ENCODE measurements around the gene OTUD5.

The OTUD5 gene

DNA sequence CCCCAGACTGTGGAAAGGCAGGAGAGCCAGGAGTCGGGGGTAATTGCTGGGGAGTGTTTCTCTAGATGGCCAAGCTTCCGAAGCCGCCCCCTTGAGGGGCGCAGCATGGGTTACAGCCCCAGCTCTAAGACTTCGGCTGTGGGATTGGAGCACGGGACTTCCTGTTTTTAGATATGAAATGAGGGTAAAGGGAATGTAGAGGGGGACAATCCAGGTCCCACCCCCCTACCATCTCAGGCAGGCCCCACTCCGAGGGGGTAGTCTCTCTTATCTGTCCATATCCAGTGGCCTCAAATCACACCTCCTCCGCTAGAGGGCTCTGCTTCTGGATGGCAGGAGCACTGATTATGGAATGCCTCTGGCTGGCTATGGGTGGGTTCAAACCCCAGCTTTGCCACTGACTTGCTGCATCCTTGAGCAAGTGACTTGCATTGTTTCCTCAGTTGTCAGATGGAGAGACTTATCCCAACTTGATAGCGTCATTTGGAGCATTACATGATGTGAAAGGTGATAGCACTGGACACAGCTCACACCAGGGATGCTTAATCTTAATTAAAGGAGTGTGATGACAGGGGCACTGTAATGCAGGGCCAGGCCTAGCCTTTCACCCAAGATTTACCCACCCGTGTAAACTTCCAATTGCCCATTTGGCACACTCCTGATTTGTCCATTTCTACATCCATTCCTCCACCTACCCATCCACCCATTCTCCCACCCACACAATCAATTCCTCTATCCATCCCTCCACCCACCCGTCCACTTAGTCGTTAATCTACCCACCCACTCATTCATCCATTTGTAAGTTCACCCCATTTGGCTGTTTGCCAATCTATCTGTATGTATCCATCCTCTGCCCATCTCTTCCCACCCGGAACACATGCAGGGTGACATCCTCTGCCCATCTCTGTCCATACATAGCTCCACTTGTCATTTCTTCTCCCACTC is 15.1 kb upstream of the OTUD5 start:
- DNase-seq: peak; percentile 21 to 47

DNA sequence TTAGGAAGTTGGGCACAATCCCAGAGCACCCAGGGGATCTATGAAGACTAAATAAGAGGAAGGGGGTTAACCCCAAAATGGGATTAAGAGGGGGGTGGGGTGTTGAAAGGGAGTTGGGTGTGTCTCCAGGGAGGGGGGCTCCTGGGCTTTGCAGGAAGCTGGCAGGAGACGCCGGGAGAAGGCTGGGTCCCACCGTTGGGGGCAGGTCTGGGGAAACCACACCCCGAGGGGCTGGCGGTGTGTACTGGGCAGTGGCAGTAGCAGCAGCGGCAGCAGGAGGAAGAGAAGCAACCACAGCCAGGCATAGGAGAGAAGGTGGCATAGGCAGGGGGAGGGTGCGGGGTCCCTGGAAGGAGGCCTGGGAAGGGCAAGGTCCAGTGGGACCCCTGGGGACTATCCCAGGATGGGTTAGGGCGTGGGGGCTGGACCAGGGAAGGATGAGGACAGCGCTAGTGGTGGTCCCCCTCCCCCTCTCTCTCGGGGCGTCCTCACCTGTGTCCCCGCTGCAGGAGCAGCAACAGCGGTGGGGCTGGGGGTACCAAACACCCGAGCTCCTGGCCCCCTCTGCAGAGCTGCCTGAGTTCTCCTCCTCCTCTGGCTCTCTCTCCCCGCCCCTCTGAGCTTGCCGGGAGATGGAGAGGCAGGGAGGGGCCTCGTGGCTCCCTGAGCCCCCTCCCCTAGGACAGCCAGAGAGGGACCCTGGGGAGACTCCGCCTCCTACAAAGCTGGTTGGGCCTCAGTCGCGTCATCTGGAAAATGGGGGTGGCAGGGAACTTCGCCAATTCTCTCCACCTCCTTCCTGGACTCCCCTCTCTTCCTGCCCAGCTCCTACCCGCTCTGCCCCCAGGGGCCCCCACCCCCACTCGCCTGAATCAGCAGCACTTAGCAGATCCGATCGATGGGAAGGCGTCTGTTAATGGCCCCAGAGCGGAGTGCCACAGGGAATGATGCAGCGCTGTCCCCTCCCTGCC is 14.1 kb upstream of the OTUD5 start, which contains the start of gene KCND1:
TSS of gene KCND1 (minus strand) at position 596 of the 971 bp plus-strand sequence. CDS start 1,573 bp downstream, outside the sequence.
- no peak for DNase-seq

DNA sequence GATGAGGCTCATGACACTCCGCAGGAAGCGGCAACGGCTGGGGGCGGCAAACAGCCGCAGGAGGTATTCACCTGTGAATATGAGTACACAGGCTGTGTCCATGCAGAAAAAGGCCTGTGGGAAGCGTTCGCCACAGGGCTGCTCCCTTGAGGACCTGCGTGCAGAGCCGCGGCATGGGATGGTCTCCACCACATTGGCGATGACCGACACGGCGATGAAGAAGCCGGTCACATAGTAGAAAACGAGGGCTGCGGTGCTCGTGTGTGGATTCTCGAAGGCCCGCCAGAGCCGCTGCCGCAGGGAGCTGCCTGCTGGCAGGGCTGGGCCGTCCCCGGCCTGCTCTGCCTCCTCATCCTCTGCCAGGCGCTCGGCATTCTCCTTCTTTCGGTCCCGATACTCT is 12.1 kb upstream of the OTUD5 start:
- DNase-seq: no peak

DNA sequence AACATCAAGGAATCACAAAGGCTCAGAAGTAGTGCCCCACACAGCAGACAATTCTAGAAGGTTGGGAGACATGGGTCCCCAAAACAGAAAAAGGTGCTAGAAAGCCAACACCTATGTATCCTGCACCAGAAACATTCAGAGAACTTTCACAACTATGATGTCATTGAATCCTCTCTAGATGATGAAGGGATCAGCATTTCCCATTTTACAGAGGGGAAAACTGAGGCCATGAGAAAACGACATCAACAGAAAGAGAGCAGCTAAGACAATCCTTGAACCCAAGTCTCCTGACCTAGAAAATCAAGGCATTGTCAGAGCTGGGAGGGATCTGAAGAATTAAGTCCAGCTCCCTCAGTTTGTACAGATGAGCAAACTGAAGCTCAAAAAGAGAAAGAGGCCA is 11.0 kb upstream of the OTUD5 start:
- no peak for DNase-seq

DNA sequence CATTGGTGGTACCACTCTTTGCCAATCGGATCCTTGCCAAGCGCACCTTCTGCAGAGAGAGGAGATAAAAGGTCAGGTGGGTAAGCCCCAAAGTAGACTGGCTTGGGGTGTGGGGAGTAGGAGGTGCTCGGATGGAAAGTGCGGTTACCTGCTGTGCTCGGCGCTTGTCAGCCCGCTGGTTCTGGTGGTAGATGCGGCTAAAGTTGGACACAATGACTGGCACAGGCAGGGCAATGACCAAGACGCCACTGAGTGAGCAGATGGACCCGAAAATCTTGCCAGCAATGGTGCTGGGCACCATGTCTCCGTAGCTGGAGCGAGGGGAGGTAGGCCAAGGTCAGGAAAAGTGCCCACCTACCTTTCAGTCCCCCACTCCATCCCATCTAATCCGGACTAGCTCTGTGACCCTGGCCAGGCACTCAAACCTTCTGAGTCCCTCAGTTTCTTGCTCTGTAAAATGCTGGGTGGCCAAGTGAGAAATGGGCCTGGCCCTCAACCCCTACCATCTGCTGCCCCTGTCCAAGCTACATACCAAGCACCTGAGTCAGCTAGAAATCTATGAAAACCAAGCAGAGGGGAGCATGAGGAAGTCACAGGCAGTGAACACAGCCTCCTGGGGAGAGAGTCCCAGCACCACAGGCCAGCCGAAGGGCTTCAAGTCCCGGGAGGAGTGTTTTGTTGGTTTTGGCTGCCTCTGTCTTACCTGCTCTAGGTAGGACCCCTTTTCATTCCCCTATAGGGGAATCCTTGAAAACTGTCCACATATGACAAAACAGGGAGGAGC is 9.6 kb upstream of the OTUD5 start:
- no peak for DNase-seq

DNA sequence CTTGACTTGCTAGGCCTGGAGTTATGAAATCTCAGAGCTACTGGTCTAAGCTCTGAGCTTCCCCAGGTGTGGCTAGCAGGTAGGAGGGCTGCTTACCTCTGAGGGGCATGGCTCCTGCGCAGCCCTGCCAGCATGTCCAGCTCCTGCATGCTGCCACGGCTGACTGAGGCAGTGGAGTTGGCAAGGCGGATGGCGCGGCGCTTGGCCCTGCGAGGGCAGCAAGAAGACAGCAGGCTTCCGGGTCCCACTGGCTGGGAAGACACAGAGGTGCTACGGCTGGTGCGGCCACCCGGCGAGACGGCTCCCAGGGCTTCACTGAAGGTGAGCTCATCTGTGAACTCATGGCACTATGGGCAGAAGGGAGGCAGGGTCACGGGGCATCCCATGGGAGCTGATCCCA is 8.6 kb upstream of the OTUD5 start:
- no peak for DNase-seq

DNA sequence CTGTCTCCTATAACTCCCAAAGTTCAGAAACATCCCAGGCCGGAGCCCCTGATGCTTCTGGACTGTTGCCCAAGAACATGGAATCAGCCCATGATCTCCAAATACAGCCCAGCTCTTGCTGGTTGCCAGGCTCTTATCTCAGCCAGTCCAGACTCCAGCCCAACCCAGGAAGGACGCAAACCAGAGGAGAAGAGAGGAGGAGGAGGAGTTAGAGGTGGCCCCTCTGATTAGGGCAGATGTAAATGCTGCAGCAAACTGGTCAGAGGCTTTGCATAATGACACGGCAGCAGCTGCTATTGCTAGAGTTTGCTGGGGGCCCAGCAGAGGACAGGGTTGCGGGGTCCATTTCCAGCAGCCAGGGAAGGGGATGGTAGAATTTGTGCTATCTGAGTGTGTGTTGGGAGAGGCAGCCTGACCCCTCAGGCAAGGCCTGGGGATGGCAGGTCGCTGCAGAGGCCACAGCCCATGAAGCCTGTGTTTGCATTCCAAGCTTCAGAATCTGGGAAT is 4.2 kb upstream of the OTUD5 start:
- no peak for DNase-seq

DNA sequence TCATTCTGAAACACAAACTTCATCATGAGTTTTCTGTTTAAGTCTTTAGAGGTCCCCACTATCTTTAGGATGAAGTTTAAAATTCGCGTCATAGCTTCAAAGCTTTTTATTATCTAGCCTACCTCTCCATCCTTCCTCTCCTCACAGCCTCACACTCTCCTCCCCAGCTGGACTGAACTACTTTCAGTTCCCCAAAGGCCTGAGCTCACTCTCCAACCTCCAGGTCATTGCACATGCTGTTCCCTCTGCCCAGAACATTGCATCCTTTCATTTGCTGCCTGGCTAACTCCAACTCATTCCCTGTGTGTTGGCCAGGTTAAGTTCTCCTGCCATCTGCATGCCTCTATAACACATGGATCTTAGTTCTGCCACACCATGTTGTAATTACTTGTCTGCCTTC is 2.9 kb upstream of the OTUD5 start:
- DNase-seq: no peak

DNA sequence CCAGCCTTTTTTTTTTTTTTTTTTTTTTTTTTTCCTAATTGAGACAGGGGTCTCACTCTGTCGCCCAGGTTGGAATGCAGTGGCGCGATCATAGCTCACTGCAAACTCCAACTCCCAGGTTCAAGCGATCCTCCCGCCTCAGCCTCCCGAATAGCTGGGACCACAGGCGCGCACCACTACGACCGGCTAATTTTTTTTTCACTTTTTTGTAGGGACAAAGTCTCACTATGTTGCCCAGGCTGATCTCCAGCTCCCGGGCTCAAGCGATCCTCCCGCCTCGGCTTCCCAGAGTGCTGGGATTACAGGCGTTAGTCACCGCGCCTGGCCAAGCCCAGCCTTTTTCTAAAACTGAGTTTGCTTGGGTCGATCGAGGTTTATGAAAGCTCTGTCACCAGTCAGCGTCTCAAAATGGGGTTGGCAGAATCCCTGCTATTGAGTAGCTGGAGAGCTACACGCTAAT is 1.3 kb upstream of the OTUD5 start:
- DNase-seq: peak in 1 of 2 donors; percentile 44

DNA sequence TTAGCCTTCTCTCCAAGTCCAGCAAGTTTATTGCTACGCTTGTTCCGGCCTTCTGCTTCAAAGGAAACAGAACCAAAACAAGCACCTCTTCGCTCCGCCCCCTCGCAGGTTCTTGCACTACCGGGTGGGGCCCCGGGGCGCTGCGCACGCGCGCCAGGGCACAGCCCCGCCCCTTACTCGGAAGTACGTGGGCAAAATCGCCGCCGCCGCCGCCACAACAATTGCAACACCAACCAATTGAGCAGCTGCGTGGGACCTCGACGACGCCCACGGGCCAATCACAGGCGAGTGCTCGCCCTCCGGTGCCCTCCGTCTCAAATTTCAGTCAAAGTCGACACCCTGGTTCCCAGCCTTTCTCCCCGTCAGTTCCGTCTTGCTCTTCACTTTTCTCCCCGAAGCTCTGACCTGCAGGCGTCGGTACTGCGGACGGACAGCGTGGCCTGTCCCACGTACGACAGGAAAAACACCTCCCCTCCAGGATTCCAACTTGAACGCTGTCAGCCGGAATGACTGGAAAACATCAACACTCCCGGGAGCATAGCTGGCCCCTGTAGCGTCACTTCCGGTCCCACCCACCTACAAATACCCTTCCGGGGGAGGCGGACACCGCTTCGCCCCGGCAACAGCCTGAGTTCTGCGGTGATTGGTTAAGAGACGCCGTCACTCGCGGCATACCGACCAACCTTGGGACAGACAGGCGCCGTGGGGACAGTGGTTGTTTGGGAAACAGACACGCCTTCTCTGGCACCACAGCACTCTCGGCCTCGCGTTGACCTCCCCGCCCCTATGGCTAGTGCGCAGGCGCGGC is 624 bp upstream of the OTUD5 start:
- DNase-seq: peak; percentile 97

DNA sequence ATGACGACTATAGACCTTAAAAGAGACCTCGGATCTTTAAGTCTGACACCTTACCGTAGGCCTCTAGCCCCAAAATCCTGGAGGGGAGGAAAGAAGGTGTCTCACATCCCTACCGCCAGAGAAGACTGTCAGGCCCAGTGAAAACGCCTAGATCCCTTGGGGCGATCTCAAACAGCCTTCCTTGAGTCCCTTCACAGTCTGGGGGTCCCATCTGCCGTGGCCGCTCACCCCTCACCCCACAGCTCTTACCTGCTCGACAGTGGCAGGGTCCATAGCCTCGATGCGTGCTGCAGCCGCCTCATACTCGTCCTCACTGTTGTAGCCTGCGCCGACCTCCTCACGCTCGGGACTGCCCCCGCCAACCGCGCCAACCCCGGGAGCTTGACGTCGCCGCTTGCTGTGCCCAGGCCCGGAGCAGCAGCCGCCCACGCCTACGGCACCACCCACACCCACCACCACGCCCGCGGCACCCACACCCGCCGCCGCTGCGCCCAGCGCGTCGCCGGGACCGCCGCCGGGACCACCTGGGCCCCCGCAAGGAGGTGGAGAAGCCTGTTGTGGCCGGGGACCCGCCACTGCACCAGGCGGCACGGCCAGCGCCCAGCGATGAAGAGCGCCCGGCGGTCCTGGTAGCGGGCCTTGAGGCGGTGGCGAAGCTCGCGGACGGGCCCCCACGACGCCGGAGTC is 536 bp downstream of the OTUD5 start:
- DNase-seq: peak; percentile 63 to 65

DNA sequence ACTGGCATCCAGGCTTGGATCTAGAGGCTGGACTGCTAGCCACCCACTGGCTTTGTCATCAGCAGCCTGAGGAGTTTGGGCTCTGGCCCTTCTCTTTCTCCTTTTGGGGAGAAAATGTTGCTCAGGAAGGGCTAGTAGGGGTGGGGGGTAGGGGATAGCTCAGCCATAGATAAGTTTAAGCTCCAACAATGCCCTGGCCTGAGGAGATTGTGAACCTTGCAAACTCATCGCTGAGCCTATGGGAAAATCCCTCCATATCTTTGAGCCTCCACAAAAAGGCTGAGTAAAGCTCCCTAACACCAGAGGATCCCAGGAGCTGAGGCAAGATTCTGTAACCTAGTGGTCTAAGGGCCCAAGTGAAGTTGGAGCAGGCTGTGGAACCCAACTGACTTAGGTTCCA is 8.8 kb downstream of the OTUD5 start:
- no peak for DNase-seq

DNA sequence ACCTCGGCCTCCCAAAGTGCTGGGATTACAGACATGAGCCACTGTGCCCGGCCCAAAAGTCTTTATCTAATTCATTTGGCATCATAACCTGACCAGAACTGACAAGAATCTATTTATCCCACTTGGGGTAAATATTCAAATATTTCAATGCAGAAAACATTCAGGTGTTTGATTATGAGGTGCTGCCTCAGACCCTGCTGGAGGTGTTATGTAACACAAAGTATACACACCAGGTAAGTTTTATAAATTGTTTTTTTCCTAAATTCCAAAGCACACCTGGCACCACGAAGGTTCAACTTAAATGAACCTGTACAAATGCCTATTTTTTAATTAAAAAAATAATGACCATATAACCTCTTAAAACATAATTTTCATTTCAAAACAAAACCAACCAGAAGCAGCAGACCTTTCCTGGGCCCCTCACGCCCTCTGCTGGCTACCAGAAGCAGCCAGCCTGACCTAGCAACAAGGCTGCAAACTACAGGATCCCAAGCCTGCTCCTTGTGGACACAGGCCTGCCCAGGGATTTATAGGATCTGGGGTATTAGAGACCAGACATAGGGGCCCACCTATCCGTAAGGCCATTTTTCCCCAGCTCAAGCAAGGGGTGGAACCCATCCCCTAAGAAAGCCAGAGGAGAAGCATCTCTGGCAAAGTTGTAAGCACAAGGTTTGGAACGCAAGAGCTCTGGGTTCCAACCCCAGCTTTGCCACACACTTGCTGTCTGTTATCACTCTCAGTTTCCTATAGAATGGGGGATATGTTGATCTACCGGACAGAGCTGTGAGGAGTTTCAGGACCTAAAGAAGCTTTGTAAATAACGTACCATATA is 11.7 kb downstream of the OTUD5 start:
- peak; percentile 60 to 69 for DNase-seq

DNA sequence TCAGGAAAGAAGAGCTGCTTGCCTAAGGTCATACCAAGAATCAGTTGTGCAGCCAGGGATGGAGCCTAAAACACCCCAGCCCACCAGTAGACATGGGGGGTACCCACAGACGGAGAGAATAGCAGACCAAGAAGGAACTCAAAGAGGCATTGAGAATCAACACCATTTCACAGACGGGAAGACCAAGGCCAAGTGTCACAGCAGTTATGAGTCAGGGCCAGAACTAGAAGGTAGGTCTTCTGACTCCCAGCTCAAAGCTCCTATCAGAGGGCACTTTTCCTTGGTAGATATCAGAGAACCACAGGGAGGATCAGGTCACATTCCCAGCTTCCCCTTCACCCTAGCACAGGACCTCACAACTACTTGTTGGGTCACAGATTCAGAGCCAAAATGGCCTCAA is 14.5 kb downstream of the OTUD5 start:
- no peak for DNase-seq

DNA sequence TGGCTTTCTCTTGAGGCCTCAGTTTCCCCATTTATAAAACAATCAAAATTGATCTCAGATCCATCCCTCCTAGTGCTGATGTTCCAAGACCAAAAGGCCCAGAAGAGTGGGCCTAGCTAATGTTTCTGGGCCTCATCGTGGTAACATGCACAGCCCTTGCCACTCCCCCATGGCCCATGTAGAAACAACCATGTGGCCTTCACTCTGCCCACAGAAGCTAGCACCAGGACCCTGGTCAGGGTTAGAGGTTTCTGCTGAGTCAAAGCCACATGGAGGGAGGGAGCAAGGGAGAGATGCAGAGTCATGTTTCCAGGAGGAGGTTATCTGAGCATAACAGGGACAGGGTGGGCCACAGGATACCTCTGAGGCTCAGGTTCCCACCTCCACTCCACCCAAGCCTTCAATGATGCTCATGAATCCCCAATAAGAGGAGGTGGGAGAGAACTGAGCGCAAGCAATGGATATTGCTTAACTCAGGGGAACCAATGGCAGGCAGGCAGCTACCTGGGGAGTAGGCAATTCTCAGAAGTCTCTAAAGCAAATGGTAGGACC is 16.9 kb downstream of the OTUD5 start:
- peak in 1 of 2 donors; percentile 30 for DNase-seq

DNA sequence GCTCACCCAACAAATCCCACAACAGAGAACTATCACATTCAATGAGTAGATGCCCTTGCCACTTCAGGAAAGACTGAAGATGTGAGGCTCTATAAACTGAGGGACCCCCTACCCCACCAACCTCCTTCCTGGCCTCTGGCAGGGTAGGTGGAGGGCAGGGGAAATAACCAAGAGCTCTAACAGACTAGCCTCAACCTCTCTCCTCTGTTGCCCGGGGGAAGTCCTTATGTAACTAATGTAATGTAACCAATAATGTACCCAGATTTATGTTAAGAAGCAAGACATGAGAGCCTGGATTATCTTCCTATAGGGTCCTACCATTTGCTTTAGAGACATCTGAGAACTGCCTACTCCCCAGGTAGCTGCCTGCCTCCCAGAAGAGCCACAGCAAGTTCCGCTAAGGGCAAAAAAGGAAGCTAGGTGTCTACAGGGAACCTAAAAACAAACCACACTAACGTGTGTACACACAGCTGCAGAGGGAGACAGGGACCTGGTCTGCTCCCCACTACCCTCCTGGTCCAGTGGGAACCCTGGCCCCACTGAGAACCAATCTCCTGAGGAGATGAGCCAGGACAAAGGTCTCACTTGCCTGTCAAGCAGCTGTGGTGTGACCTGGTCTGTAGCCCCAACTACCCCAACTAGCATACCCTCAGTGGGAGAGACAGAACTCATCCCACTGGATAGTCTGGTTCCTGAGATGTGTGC is 17.7 kb downstream of the OTUD5 start:
- peak; percentile 68 to 71 for DNase-seq

DNA sequence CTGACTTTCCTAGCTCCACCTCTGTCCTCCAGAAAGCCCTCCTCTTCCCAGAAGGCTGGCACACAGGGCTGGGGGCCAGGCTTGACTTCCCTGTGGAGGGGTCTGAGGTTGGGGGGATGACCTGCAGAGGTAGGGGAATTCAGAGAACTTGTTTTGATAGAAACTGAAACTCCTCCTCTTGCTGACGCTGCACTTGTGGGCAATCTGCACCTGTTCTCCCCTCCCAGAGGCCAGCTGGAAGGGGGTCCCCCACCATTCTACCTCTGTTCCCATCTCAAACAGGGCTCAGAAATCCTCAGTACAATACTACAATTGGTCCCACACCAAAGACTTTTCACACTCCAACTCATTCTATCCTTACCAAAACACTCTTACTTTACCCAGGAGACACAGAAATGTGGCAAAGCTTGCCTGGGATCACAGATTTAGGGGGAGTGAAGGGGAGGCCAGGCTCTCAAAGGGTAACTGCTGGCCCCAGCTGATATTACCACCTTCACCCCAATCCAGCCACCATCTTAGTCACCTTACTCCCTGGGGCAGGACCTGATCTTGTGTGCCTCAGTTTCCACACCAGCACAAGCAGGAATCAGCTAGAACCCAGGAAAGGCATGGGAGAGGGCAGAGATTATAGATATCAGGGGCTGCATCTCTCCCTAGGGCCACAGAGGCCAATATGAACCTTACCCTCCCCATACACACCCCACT is 18.5 kb downstream of the OTUD5 start:
- peak; percentile 93 to 94 for DNase-seq
